HEK293 (cell line): ENCODE data around the gene PROB1.

Experiments
- CTCF ChIA-PET: fragments of 350-600 bp; formaldehyde crosslinking; extraction: SDS; loops from one replicate; lab custom pipeline; 2021; ENCODE audit warnings: antibody characterized with exemption; lab: Yijun Ruan, JAX
- POLR2A ChIA-PET: fragments of 300-600 bp; formaldehyde crosslinking; extraction: SDS; loops from one replicate; lab custom pipeline; 2020; ENCODE audit warnings: antibody characterized with exemption, inconsistent platforms; lab: Yijun Ruan, JAX
- H3K27ac ChIP-seq: fragments of 200-500 bp; sonication (Bioruptor generic); 2 replicates; pipeline ENCODE4 v1.5.1; 2014; ENCODE audit warnings: low read depth, low read length, control low read depth, inconsistent platforms; ENCODE audit errors: extremely low read depth
- H3K36me3 ChIP-seq, 2 experiments: fragments of 200-500 bp in 1 of 2; sonication (Bioruptor generic) in 1 of 2; 1 replicate in 1 of 2; 2 replicates in 1 of 2; pipeline ENCODE4 v1.5.1; 2014 to 2017; ENCODE audit warnings: inconsistent platforms in 2 of 2, low read length in 2 of 2; ENCODE audit not compliant: control insufficient read depth in 2 of 2, insufficient read depth in 1 of 2
- H3K4me1 ChIP-seq: fragments of 200-500 bp; sonication (Bioruptor generic); 2 replicates; pipeline ENCODE4 v1.5.1; 2014; ENCODE audit warnings: mild to moderate bottlenecking, low read length, inconsistent platforms; ENCODE audit not compliant: control insufficient read depth, insufficient read depth
- H3K4me3 ChIP-seq: 2 replicates; pipeline ENCODE4 v1.5.1; 2011; ENCODE audit warnings: low read depth, mild to moderate bottlenecking, control low read depth, low read length, moderate library complexity
- H3K9me3 ChIP-seq: fragments of 200-500 bp; sonication (Bioruptor generic); 2 replicates; pipeline ENCODE4 v1.5.1; 2014; ENCODE audit warnings: low read depth, low read length, inconsistent platforms; ENCODE audit not compliant: control insufficient read depth, insufficient read depth
- ELK4 ChIP-seq: IDR thresholded peaks from 2 replicates; pipeline ENCODE4 v1.6.1; 2011; ENCODE audit warnings: mild to moderate bottlenecking, low read depth, low read length, borderline replicate concordance
- GLIS2 ChIP-seq: fragments of 450-650 bp; formaldehyde crosslinking; IDR thresholded peaks from 2 replicates; pipeline ENCODE4 v1.5.1; 2016; ENCODE audit warnings: missing biosample characterization, missing genetic modification characterization
- HOXC10 ChIP-seq: sonication (generic); formaldehyde crosslinking; IDR thresholded peaks from 2 replicates; pipeline ENCODE4 v1.8.1; 2023; ENCODE audit warnings: mild to moderate bottlenecking, missing genetic modification reagents
- KLF17 ChIP-seq: fragments of 450-650 bp; formaldehyde crosslinking; IDR thresholded peaks from 2 replicates; pipeline ENCODE4 v1.5.1; 2016; ENCODE audit warnings: missing biosample characterization, missing genetic modification characterization
- OVOL3 ChIP-seq: fragments of 450-650 bp; formaldehyde crosslinking; IDR thresholded peaks from 2 replicates; pipeline ENCODE4 v1.5.1; 2016; ENCODE audit warnings: missing biosample characterization, missing genetic modification characterization
- PRDM1 ChIP-seq: fragments of 450-650 bp; formaldehyde crosslinking; IDR thresholded peaks from 2 replicates; pipeline ENCODE4; 2016; ENCODE audit warnings: missing biosample characterization, missing genetic modification characterization
- PRDM10 ChIP-seq: fragments of 450-650 bp; formaldehyde crosslinking; IDR thresholded peaks from 2 replicates; pipeline ENCODE4 v1.5.1; 2016; ENCODE audit warnings: missing biosample characterization, missing genetic modification characterization
- SP2 ChIP-seq: fragments of 450-650 bp; formaldehyde crosslinking; IDR thresholded peaks from 2 replicates; pipeline ENCODE4 v1.5.1; 2016; ENCODE audit warnings: missing biosample characterization, missing genetic modification characterization
- ZEB2 ChIP-seq: fragments of 450-650 bp; formaldehyde crosslinking; IDR thresholded peaks from 2 replicates; pipeline ENCODE4 v1.5.1; 2016; ENCODE audit warnings: missing biosample characterization, missing genetic modification characterization
- ZNF18 ChIP-seq: fragments of 450-650 bp; formaldehyde crosslinking; IDR thresholded peaks from 2 replicates; pipeline ENCODE4 v1.5.1; 2016; ENCODE audit warnings: missing biosample characterization, missing genetic modification characterization
- ZNF184 ChIP-seq: fragments of 450-650 bp; IDR thresholded peaks from 2 replicates; pipeline ENCODE4 v1.5.1; 2018; ENCODE audit warnings: missing biosample characterization, mild to moderate bottlenecking, missing genetic modification characterization
- ZNF24 ChIP-seq: fragments of 450-650 bp; formaldehyde crosslinking; IDR thresholded peaks from 2 replicates; pipeline ENCODE4 v1.5.1; 2016; ENCODE audit warnings: missing biosample characterization, missing genetic modification characterization
- ZNF341 ChIP-seq: fragments of 450-650 bp; formaldehyde crosslinking; IDR thresholded peaks from 2 replicates; pipeline ENCODE4; 2016; ENCODE audit warnings: low read depth, missing biosample characterization, missing genetic modification characterization
- ZNF514 ChIP-seq: fragments of 450-650 bp; formaldehyde crosslinking; IDR thresholded peaks from 2 replicates; pipeline ENCODE4 v1.5.1; 2016; ENCODE audit warnings: missing biosample characterization, missing genetic modification characterization
- TF ChIP-seq, protein P1 (sequence below): fragments of 450-650 bp; formaldehyde crosslinking; IDR thresholded peaks from 2 replicates; pipeline ENCODE4 v1.5.1; 2016; ENCODE audit warnings: missing biosample characterization, missing genetic modification characterization
- TF ChIP-seq, protein P2 (sequence below): fragments of 450-650 bp; IDR thresholded peaks from 2 replicates; pipeline ENCODE4 v1.5.1; 2018; ENCODE audit warnings: missing biosample characterization, missing genetic modification characterization
- TF ChIP-seq, protein P3 (sequence below): fragments of 450-650 bp; formaldehyde crosslinking; IDR thresholded peaks from 2 replicates; pipeline ENCODE4 v1.5.1; 2016; ENCODE audit warnings: missing biosample characterization, missing genetic modification characterization

PROB1 gene

DNA sequence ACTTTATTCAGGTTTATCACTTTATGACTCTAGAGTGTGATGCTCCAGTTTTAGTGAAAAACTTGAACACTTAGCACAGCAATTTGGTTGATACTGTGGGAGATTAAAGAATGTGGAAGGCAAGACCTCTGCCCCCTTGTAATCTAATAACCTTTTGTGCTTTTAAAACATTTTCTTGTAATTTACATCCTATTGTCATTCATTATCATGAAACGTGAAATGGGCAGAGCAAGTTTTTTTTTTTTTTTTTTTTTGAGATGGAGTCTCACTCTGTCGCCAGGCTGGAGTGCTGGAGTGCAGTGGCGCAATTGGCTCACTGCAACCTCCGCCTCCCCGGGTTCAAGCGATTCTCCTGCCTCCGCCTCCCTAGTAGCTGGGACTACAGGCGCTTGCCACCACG, 51.4 kb downstream of the PROB1 start:
- H3K4me3 ChIP-seq = peak overlapping the region; percentile 97
- H3K27ac ChIP-seq = no peak overlapping the region
- CTCF ChIA-PET = interaction anchor here (0.6 to 0.7 kb wide), 2 partner anchors 17 to 990 kb away, joined by 3 read pairs; no protein-coding TSS in a partner anchor
- H3K4me1 ChIP-seq = peaks cover 11% of the 10 kb centered on the region
- TF ChIP-seq SP2 = peak; percentile 29; the same call in 1 of the 2 replicates
- TF ChIP-seq ZNF18 (tag by site-specific recombination) = 0 out of 2 replicates have a peak, but pooled peaks have one; percentile 12
- TF ChIP-seq ZNF24 = no peak
- TF ChIP-seq, protein P1, sequence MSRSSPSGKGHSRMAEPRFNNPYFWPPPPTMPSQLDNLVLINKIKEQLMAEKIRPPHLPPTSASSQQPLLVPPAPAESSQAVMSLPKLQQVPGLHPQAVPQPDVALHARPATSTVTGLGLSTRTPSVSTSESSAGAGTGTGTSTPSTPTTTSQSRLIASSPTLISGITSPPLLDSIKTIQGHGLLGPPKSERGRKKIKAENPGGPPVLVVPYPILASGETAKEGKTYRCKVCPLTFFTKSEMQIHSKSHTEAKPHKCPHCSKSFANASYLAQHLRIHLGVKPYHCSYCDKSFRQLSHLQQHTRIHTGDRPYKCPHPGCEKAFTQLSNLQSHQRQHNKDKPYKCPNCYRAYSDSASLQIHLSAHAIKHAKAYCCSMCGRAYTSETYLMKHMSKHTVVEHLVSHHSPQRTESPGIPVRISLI (tag by site-specific recombination) = peak; percentile 94
- H3K9me3 ChIP-seq = no peaks in the 10 kb centered on the region
- H3K36me3 ChIP-seq = peaks cover 16 to 39% of the 10 kb centered on the region in 2 experiments
- POLR2A ChIA-PET = interaction anchor here (1.5 kb wide), 1 partner anchor 21 kb away, joined by 4 read pairs; no protein-coding TSS in a partner anchor

GRCh38 chr5:139342423-139342723, 52.5 kb downstream of the PROB1 start:
- Histone ChIP-seq H3K4me3 (peak overlapping the region; percentile 97), H3K9me3 (no peaks in the 10 kb centered on the region), H3K36me3 (peaks cover 16 to 28% of the 10 kb centered on the region in 2 experiments), H3K4me1 (peaks cover 11% of the 10 kb centered on the region), H3K27ac (peak overlapping the region; percentile 97)
- TF ChIP-seq ZNF184 (0 out of 2 replicates have a peak, but pooled peaks have one; percentile 28), OVOL3 (no peak)
- ChIA-PET CTCF (interaction anchor here (0.5 to 1.6 kb wide), 16 partner anchors 8 to 786 kb away, joined by 3 to 7 read pairs (median 4); partner anchors contain the start of gene MATR3), POLR2A (interaction anchor here (0.5 to 3.3 kb wide), 27 partner anchors 10 to 1129 kb away, joined by 3 to 62 read pairs (median 5); partner anchors contain the start of genes CDC23, DNAJC18, HSPA9 and MATR3)

DNA sequence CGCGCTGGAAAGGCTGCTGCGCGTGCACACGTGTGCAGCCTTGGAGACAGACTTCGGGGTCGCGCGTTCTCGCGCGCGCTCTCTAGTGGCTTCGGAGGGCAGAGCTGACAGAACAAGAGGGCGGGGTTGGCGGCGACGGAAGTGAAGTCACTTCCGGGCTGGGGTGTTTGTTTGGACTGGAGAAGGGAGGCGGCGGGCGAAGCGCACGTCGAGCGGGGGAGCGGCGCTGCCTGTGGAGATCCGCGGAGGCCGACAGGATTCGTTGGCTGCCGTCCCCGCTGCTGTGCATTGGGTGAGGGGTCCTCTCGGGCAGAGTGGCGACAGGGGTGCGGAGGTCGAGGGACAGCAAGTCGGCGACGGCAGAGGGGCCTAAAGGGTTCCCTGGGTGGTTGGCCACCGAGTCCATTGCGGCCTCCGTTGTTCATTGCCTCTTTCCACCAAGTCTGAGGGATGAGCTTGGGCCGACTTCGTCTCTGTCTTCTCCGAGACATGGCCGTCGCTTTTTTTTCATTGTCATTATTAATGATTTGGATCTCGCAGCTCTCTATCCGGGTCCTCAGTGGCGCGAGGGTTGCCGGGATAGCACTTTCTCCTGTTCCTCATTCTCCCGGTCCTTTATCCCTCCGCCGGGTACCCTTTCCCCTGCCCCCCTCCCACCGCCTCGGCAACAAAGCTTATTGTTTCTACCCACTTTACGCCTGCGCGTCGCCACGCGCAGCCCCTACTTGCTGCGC, 53.0 kb downstream of the PROB1 start, which contains the start of gene PAIP2:
PAIP2 (plus strand) TSS at position 166 of the 734 bp plus-strand sequence. CDS start 21,931 bp downstream, outside the sequence.
- Histone ChIP-seq H3K27ac (peak within 1 kb of the TSS; percentile 97), H3K4me1 (peaks cover 11% of the 10 kb centered on the region), H3K36me3 (peaks cover 16 to 23% of the 10 kb centered on the region in 2 experiments), H3K4me3 (peak within 1 kb of the TSS; percentile 97), H3K9me3 (no peaks in the 10 kb centered on the region)
- ChIA-PET CTCF (interaction anchor here (0.5 to 1.6 kb wide), 20 partner anchors 8 to 810 kb away, joined by 3 to 7 read pairs (median 3); partner anchors contain the start of gene MATR3), POLR2A (interaction anchor here (0.5 to 3.3 kb wide), 31 partner anchors 10 to 1129 kb away, joined by 3 to 62 read pairs (median 5); partner anchors contain the start of genes CDC23, DNAJC18, HSPA9 and MATR3)
- TF ChIP-seq KLF17 (tag by site-specific recombination) = peak; percentile 97
- TF ChIP-seq ZEB2 (tag by site-specific recombination) = peak; percentile 95
- no peak for TF ChIP-seq ZNF514 (tag by site-specific recombination)
- TF ChIP-seq, protein P2, sequence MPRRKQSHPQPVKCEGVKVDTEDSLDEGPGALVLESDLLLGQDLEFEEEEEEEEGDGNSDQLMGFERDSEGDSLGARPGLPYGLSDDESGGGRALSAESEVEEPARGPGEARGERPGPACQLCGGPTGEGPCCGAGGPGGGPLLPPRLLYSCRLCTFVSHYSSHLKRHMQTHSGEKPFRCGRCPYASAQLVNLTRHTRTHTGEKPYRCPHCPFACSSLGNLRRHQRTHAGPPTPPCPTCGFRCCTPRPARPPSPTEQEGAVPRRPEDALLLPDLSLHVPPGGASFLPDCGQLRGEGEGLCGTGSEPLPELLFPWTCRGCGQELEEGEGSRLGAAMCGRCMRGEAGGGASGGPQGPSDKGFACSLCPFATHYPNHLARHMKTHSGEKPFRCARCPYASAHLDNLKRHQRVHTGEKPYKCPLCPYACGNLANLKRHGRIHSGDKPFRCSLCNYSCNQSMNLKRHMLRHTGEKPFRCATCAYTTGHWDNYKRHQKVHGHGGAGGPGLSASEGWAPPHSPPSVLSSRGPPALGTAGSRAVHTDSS (tag by site-specific recombination) = 0 out of 2 replicates have a peak, but pooled peaks have one; percentile 33
- TF ChIP-seq, protein P3, sequence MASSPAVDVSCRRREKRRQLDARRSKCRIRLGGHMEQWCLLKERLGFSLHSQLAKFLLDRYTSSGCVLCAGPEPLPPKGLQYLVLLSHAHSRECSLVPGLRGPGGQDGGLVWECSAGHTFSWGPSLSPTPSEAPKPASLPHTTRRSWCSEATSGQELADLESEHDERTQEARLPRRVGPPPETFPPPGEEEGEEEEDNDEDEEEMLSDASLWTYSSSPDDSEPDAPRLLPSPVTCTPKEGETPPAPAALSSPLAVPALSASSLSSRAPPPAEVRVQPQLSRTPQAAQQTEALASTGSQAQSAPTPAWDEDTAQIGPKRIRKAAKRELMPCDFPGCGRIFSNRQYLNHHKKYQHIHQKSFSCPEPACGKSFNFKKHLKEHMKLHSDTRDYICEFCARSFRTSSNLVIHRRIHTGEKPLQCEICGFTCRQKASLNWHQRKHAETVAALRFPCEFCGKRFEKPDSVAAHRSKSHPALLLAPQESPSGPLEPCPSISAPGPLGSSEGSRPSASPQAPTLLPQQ (tag by site-specific recombination) = peak; percentile 85
- peak; percentile 95 for TF ChIP-seq PRDM1 (tag by site-specific recombination)
- peak; percentile 29; the same call in 1 of the 2 replicates for TF ChIP-seq GLIS2
- 0 out of 2 replicates have a peak, but pooled peaks have one; percentile 69 for TF ChIP-seq HOXC10 (CRISPR knock-in tag)
- peak; percentile 59; the same call in 1 of the 2 replicates for TF ChIP-seq ZNF341 (tag by site-specific recombination)
- no peak; the same call in 1 of the 2 replicates for TF ChIP-seq ELK4
- TF ChIP-seq PRDM10 (tag by site-specific recombination) = peak; percentile 70; the same call in 1 of the 2 replicates
